Mammary epithelial cell (primary cell): Measurements from ENCODE around the gene EEF1A1.

Experiments
- CTCF ChIP-seq, 2 donors: IDR thresholded peaks in 1 of 2; conservative IDR thresholded peaks in 1 of 2; 2 replicates each; pipeline ENCODE4 v1.5.1; 2011 to 2012; ENCODE audit warnings: inconsistent platforms in 2 of 2, low read length in 2 of 2, mild to moderate bottlenecking in 2 of 2, control low read depth in 1 of 2, low read depth in 1 of 2; ENCODE audit not compliant: insufficient read depth in 1 of 2; ENCODE audit errors: extremely low read depth in 1 of 2
- EZH2 ChIP-seq: IDR thresholded peaks from 2 replicates; pipeline ENCODE4 v1.6.1; 2012; ENCODE audit warnings: low read length, inconsistent platforms, borderline replicate concordance

GRCh38 chr6:73521351-73521985 is 636 bp upstream of the EEF1A1 start:
- TF ChIP-seq EZH2 (no peak), CTCF (conservative IDR thresholded peaks at IDR 0.05 in 1 of 2, IDR thresholded peaks at IDR 0.05 in 1 of 2; ENCODE audit: extremely low read depth in 1 of 2, insufficient read depth in 1 of 2, low read depth in 1 of 2, low read length in 2 of 2) (no peak)
